T-helper 9 cell (primary cell): ENCODE results near the gene H19.

Source experiments
- DNase-seq: peaks from one replicate; pipeline ENCODE4 v3.0.0-alpha.2; 2020

H19 gene

DNA sequence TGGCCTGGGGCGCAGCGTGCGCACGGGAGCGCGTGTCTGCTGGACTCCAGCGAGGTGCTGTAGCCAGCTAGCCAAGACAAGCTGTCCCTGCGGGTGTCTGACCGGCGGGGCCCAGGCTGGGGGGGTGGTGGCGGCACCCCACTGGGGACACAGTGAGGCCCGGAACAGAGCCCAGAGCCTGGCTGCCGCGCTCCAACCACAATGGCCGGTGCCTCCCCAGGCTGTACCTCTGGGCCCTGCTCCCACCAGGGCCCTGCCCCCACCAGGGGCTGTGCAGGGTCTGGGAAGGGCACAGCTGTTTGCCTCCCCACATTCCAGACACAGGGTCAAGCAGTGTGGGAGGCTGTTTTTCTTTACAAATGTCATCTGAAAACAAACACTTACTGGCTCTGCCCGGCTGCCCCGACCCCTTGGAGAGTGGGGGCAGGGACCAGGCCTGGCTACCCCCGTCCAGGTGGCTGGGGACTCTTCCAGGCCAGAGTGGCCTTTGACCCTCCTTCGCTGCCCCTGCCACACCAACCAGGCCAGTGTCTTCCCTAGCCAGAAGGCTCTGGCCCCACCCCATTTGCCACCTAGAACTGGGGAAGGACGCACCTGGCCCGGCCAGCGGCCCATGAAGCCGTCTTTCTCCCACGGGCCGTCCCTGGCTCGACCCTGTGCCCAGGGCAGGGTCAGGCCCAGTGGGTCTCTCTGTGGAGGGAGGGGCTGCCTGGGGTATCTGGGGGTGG, 14.6 kb downstream of the H19 start:
- DNase-seq: no peak

DNA sequence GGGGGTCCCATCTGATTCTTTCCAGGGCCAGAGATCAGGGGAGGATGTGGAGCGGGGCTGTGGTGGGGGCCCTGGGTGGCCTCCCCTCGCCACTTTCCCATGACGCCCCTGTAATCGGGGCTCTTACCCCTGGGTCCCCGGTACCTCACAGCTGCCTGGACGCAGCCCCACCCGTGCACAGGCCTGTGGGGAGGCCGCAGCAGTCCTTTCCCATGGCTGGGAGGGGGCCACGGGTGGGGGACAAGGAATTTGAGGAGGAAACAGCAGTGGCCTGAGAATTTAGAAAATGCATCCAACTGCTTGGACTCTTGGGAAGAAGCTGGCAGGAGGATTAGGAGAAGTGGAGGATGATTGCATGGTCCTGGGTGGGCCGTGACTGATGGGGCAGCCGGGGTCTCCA, 18.0 kb downstream of the H19 start:
- DNase-seq: no peak

DNA sequence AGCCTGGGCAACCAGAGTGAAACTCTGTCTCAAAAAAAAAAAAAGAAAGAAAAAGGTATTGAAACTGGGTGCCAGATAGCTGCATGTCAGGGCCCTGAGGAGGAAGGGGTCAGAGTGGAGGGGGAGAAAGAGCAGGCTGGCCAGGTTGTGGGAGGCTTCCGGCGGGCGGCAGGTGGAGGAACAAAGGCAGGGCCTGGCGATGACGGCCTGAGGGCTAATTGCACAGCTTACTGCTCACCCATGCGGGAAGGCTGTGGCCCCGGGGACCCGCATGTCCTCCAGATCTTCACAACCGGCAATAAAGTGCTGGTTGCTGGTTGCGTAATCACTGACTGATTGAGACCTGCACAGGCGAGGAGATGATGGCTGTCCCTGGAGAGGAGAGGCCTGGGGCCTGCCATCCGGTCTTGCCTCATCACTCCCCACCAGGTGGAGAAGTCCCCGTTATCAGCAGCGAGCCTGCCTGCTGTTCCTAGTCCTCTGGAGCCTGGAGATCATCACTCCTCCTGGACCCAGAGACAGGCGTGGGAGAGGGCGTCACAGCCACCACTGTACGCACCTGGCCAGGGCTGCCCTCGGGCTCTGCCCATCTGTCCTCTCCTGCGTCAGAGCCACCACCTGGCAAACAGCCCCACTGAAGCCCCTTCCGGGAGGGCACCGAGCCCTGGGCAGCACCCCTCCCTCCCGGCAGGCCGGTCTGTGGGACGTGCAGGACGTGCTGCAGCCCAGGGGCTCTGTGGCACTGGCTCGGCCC, 18.7 kb downstream of the H19 start:
- DNase-seq: no peak

DNA sequence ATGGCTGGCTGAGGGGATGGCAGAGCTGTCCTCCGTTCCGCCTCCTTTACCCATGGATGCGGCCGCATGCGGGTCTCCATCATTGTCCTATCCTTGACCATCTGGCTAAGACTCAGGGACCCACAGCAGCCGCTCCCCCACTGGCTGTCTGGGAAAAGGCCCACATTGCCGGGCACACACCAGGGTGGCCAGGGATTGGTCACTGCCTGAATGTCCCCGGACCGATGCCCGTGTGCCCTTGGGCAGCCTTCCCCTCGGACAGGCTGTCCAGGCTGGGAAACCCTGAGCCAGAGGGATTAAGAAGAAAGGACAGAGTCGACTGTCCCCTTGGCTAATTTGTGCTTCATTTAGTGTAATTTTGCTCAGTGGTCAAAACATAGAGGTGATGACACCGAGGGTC, 22.5 kb downstream of the H19 start:
- DNase-seq: no peak

DNA sequence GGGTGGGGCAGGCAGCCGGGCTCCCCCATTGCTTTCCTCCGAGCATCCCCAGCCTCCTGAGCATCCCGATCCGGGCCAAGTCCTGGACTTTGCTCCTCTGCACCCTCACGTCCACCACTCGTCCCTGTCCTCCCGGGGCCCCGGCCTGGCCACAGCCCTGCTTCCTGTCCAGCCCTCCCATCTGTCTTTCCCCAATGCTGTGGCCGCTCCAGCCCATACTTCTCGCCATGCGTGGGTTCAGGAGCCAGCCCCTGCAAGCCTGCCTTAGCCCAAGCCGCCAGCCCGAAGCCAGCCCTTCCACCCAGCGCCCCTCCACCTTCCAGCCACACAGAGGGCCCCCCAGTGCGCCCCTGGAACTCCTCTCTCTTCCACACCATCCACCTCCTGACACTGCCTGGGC, 26.7 kb downstream of the H19 start:
- no peak for DNase-seq

DNA sequence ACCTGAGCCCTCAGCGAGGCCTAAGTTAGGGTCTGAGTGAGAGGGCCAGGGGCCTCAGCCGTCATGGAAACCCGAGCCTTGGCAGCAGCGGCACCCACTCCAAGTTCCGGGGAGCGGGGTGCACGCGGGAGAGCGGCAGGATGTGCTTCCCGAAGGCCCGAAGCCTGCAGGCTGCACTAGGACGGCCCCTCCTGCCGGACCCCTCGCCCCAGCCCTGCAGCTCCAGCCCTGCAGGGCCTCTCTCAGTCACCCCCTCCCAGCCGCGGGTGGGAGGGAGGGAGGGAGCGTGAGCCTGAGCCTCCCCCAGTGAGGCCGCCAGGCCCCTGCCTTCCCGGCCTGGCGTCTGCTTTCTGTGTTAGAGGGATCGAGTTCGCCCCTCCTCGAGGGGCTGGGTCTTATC, 27.9 kb downstream of the H19 start:
- no peak for DNase-seq

DNA sequence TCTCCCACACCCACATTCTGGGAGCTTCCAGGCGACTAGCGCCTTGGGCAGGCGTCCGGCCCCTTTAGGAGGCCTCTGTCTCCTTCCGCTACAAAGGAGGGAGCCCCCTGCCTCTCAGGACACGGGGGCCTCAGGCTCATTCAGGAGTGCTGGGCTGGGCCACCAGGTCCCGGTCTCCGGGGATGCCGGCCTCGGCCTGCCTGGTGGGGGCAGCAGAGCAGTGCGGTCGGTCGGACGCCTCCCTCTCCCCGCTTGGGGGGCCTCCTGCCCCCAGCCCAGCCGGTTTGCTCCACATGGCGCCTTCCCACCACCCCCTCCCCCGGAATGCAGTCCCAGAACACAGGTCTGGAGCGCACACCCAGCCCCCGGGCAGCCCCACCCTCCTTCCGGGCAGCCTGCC, 28.6 kb downstream of the H19 start:
- DNase-seq: no peak

DNA sequence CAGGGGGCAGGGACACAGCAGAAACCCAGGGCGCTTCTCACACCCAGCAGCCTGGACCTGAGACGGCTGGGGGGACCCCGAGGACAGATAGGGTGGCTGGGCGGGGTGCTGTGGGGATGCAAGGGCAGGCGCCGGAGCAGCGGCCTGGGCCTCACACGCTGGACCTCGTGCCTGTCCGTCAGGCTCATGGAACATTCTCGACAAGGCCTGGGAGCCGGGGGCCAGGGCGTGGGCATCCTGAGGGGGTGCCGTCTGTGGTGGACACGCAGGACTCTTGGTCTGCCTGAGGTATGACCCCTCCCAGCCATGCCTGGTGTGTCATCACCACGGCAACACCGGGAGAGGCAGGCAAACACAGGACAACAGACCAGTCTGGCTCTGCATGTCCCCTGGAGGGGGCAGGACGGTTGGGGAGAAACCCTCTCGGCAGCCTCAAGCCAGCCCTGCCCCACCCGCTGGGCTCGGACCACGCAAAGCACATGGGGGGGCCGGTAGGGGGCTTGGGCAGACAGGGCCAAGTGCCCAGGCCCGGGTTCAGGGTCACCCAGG, 29.1 kb downstream of the H19 start:
- no peak for DNase-seq

DNA sequence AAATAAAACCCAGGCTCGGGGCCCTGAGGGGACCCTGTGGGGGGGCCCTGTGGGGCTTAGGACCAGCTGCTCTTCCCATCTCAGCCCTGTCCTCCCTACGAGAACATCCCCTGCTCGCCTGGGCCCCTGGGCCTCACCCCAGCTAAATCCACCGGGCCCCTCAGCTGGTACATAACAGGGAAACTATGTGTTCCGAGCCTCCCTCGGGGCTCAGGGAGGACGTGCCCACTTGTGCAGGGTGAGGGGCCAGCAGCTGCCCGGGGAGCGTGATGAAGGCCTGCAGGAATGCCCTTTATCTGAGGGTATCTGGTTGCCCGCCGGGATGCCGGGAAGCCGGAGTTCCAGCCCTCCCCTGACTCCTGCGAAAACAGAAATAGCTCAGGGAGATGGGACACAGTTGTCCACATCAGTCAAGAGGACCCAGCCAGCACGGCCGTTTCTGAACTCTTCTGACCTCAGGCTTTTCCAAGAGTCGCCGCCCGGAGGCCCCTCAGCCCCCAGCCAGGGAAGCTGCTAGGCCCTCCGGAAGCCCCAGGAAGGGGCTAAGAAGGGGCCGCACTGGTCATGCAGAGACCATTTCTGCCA, 29.9 kb downstream of the H19 start:
- DNase-seq: no peak

DNA sequence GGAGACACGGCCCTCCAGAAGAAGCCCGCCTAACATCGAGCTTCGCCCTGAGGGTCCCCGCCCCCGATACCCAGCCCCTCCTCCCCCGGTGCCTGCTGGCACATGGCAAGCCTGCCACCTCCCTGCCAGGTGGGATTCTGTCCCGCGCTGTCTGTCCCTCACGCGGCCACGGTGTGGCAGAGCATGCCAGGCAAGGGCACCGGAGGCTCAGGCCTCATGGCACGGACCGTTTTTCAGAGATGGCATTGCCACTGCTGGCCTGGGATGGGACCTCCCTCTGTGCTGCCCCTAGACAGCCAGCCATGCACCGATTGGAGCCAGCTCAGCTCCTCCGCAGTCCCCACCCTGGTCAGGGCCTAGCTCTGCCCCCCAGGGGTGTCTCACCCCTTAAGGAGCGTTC, 31.1 kb downstream of the H19 start:
- no peak for DNase-seq

DNA sequence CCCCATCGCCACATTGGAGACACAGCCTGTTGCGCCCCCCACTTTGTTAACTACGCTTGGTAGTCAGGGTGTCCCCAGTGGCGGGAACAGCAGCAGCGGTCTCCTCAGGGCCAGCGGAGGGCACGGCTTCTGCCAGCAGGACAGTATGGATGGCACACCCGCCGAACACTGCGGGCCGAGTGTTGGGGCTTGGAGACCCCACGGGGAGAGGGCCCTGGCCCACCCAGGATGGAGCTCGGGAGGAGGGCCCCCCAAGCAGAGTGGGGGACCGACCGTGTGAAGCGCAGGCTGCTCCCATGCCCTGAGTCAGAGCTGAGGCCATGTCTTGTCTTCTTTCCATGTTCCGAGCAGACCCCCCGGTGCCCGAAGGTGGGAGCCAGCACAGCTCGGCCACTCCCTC, 32.7 kb downstream of the H19 start:
- DNase-seq: no peak

DNA sequence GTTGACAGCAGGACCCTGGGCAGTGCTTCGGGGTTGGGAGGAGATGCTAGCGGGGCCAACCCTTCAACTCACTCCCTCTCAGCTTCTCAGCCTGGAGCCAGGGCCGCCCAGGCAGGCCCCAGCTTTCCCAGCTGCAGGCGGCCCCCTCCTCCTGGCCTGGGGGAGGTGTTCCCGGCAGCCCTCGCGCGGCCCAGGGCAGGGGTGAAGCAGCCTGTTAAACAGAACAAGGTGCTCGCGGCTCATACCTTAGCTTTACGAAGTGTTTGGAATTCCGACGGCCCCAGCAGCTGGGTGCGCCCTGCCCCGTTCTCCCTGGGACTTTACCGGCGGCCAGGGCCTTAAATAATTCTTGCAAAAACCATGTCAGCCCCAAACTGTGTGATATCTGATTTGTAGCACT, 33.3 kb downstream of the H19 start:
- DNase-seq: no peak

DNA sequence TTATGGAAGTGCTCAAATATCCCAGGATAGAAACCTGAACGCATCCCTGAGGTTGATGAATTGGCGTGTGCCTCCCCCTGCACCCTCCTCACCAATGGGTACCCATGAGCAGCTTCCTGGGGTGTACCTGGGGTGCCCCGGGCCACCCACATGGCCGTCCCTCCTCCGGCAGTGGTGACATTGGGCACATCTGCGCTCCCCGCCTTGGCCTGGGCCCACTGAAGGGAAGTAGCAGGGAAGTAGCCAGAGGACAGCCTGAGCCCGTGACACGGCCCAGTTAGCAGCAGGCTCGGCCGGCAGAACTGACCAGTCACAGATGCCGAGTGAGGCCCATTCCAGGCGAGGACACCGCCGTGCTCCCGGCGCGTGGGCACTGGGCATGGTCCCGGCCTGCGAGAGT, 33.8 kb downstream of the H19 start:
- no peak for DNase-seq

DNA sequence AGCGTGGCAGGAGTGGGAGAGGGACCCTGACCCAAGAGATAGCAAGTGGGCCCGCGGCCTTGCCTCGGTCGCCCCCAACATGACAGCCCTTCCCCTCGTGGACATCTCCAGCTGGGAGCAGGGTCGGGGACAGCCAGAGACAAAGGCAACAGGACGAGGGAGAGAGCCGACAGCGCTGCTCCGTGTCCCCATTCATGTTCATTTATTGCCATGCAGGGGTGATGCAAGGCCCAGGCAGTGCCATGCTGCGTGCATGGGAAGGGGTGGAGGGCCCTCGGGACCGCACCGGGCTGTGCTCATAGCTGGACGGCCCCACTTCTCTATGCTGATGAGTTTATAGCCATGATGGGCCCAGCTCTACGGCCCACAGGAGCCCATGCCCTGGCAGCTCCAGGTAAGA, 37.9 kb downstream of the H19 start:
- DNase-seq: no peak

DNA sequence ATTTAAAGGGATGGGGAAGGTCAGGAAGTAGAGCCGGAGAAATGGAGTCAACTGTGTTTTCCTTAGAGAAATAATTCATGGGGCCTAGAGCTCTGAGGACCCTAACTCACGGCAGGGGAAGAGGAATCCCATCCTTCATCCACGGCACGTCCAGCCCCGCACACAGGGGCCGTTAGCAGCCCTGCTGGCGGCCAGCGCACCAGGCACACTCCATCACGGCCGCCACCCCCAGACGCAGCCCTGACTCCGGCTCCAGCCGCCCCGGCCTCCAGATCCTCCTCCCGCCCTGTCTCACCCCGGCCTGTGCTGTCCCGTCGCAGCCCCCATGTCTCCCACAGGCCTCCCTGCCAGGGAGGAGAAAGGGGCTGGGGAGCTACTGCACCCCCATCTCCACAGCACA, 39.3 kb downstream of the H19 start:
- DNase-seq: no peak

DNA sequence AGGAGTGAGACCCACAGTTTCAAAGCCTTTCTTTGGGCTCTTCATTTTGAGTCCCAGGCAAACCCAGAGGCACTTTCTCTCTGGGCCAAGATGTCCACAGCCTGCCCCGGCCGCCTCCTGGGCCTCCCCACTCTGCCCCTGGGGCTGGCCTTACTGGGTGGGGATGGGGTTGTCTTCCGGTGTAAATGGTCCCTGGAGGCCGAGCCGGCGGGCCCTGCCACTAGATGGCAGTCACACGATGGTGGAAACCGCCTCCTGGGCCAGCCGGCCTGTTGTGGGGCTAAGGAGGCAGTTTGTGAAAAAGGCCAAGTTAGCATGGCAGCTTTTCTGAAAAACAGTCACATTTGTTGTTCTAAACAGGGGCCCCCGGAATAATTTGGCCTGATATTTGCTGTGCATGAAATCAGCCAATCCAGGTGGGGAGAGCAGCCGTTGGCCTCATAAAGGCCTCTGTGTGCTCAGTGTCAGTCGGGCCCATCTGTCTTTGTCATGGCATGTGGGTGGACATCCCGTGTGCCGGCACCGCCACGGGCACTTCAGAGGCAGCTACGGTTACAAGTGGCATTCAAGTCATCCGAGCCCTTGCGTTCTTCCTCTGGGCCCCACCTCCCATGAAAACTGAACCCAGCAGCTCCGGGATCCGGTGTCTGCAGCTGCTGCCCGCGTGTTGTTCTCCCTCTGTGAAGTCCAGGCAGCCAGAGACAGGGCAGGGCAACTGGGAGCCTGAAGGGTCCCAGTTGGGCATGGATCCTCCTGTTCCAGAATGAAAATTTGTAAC, 44.0 kb downstream of the H19 start:
- no peak for DNase-seq

DNA sequence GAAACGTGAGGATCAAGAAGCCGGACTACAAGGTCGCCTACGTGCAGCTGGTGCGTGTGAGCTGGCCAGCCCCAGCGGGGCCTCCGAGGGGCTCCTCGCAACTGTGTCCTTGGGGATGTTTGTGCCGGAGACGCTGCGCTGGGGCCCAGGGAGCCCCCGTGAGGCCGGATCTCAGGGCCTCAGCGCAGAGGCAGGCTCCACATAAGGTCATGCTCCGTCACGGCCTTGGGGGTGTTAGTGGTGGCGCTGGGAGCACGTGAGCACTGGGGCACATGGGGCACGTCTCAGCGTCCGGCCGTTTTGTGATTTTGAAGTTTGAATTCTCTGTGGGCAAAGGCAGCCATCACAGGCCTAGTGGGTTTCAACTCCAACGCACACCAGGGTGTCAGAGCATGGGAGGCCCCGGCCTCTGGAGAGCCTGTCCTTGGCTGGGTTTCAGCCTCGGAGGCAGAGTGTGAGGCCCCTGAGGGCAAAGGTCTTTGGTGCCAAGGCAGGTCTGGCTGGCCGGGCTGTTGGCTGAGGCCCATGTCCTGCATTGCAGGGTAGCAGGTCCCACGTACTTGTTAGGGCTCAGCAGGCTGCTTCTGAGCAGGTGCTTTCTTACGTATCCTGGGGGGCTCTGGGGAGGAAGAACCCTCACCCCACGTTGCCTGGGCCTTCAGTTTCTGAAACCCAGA, 44.7 kb downstream of the H19 start:
- no peak for DNase-seq

DNA sequence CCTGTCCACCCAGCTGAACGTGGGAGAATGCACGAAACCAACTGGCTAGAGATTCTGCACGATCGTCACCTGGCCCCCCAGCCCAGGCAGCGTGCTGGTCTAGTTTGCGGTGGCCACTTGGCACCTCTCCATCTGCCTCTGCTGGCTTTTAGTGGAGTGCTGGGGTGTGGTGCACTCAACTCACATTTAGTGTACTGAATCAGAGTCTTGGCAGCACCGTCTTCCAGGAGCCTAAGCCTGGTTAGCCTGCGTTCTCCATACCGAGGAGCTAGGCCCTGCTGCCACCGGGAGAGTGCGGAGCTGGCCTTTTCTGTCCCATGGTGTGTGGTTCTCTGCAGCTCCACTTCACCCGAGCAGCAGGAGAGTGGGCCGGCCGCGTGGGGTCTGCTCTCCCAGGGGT, 47.7 kb downstream of the H19 start:
- DNase-seq: no peak

DNA sequence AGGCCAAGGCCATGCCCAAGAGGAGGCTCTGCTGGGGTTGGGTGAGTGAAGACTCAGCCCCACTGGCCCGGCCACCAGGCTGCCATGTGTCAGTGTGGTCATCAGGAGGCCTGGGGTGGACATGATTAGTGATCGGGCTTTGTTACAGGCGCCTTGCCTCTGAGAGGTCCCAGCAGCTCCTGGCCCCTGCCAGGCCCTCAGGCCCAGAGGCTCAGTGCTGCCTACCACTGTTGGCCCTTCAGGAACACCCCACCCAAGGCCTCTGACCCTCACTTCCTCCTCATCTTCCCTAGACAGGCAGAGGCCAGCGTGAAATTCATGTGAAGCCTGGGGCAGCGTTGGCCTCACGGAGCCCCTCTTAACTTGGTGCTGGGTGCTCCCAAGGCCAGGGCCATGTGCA, 48.3 kb downstream of the H19 start:
- no peak for DNase-seq

DNA sequence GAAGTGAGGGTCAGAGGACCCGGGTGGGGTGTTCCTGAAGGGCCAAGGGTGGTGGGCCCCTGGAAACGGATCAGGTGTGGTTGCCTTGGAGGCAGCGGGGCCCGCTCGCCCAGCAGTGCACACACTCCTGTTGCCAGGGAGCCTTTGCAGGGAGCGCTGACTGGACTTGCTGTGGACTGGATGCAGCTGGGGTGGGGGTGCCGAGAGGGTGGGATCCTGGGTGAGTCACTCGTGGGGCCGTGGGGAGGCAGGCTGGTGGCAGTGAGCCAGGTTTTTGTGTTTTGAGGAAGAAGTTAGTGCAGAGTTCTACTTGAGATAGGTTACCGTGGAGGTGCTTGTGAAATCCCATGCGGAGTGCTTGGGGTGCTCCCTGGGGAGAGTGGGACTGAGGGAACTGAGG, 49.3 kb downstream of the H19 start:
- DNase-seq: no peak

DNA sequence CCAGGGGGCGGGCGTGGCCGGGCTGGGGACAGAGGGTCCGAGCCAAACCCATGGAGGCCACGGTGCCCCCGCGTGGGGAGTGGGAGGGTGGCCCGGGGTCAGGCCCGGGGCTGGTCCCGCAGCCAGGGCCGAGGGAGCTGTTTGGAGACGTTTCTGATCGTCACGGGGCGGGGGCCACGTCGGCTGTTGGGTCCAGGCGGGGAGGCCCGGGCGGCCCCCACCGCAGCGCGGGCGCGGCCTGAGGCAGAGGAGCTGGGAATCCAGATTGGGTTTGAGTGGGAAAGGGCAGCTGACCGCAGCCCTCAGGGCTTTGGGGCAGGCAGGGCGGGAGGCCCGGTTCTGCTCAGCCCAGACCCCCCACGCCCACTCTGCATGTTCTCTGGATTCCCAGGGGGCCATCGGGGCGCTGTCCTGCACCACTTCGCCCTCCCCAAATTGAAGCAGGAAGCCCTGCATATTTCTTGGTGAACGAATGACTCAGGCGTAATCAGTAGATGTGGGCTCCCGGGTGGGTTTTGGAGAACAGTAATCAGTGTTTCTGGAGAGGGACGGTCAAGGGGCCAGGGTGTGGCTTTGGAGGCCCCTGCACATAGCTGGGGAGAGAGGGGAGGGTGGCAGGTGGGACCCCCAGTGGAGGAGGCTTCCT, 49.9 kb downstream of the H19 start:
- DNase-seq: no peak

DNA sequence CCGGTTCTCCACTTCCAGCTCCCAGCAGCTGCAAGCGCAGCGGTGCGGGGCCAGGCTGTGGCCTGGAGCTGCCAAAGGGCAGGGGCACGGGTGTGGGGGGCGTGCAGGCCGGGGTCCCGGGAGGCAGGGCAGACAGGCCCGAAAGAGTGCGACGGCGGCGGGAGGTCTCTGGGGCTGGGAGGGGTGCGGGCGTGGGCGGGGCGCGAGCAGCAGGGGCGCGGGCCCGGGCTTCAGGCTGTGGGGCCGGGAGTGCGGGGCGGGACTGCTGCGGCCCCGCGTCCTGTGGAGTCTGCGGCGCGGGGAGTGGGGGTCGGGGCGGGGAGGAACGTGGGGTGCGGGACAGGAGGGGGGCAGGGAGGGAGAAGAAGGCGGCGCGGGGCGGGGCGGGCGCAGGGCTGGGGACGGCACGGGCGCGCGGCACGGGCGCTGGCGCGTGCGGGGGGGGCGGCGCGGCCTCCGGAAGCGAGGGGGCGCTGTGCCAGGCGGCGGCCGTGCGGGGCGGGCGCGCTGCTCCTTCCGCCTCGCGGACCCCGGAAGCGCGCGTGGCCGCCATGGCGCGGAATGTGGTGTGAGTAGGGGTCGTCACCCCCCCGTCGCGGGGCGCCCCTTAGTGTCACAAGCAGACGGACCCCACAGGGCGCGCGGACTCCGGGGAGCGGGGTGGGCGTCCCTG, 50.7 kb downstream of the H19 start, which contains the start of gene MRPL23:
Gene MRPL23 (plus strand): TSS at position 521 of the 673 bp plus-strand sequence. CDS start 31 bp downstream, at position 552.
- DNase-seq: no peak
